Measurements from ENCODE around the gene RIN1.
"Not testable (repeated sequence)": the region's sequence is repeated elsewhere in the genome, so short reads cannot be mapped to it uniquely, and the experiment has no call there.

RIN1 gene

GRCh38 chr11:66360406-66361073 lies 24.3 kb upstream of the RIN1 start:
- no peak for DNase-seq

GRCh38 chr11:66359662-66360087 lies 23.4 kb upstream of the RIN1 start:
- DNase-seq: no peak

GRCh38 chr11:66350560-66351235 lies 14.5 kb upstream of the RIN1 start:
- not testable (repeated sequence) for DNase-seq

- DNase-seq: no peak
Observed at GRCh38 chr11:66349084-66349386, 12.8 kb upstream of the RIN1 start.

- peak; percentile 89 for DNase-seq
Observed at GRCh38 chr11:66347425-66348276, 11.4 kb upstream of the RIN1 start, which contains the start of gene B4GAT1. TSS of gene B4GAT1 (minus strand) at chr11:66347629. CDS start at chr11:66347545, 84 bp downstream.

- no peak for DNase-seq
Observed at GRCh38 chr11:66346476-66347424, 10.5 kb upstream of the RIN1 start.

- DNase-seq: no peak
Observed at GRCh38 chr11:66345316-66345649, 9.0 kb upstream of the RIN1 start.

- peak; percentile 96 for DNase-seq
Observed at GRCh38 chr11:66344550-66345315, 8.5 kb upstream of the RIN1 start, which contains the start of gene BRMS1. TSS of gene BRMS1 (minus strand) at chr11:66345104. CDS start at chr11:66342234, 2,870 bp downstream.

- no peak for DNase-seq
Observed at GRCh38 chr11:66343176-66343575, 6.9 kb upstream of the RIN1 start.

- no peak for DNase-seq
Observed at GRCh38 chr11:66341502-66342126, 5.4 kb upstream of the RIN1 start.

GRCh38 chr11:66340596-66341501 lies 4.6 kb upstream of the RIN1 start:
- DNase-seq: no peak

- DNase-seq: no peak
Observed at GRCh38 chr11:66339686-66340483, 3.7 kb upstream of the RIN1 start.

- DNase-seq: no peak
Observed at GRCh38 chr11:66339162-66339675, 3.0 kb upstream of the RIN1 start.

- DNase-seq: no peak
Observed at GRCh38 chr11:66338276-66339161, 2.3 kb upstream of the RIN1 start.

- no peak for DNase-seq
Observed at GRCh38 chr11:66337103-66337899, 1.1 kb upstream of the RIN1 start.

GRCh38 chr11:66335531-66336233 lies 552 bp downstream of the RIN1 start:
- no peak for DNase-seq

All from CD4-positive, alpha-beta T cell treated with Interleukin-10 for 1 hour (primary cell).